Measurements from ENCODE around the gene ACP2.
"Not testable (repeated sequence)": the region's sequence is repeated elsewhere in the genome, so short reads cannot be mapped to it uniquely, and the experiment has no call there.

The ACP2 gene

GRCh38 chr11:47198161-47198560 is 50.5 kb downstream of the ACP2 start:
- DNase-seq (ENCODE audit: low read depth), result not testable (repeated sequence)

- DNase-seq (ENCODE audit: low read depth), result no peak
Observed at GRCh38 chr11:47192111-47192510, 56.5 kb downstream of the ACP2 start.

DNA sequence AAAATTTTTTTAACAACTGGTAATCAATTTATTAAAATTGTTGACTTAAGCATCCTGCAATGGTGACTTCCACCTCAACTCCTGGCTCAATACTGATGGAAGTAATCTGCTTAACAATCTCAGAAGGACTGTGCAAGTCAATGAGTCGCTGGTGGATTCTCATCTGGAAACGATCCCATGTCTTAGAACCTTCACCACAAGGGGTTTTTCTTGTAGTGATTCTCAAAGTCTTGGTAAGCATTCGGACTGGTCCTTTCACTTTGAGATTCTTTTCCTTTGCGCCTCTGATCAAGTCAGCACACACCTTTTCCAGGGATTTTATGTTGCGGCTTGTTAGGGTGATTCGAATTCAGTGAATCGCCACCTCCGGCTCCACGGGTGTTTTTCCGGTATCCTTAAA is 57.5 kb downstream of the ACP2 start:
- DNase-seq (ENCODE audit: low read depth), result not testable (repeated sequence)

Data from T-helper 22 cell (primary cell).